Spleen (tissue), 11 donors: ENCODE data around the gene TRMT112. TPM values are rescaled to one million over a fixed set of nuclear protein-coding genes. Genes with fewer than 3 reads are reported as not detected.

Source experiments
- DNase-seq: peaks from one replicate; pipeline ENCODE4 v3.0.0-alpha.2; 2020
- H3K27ac ChIP-seq, 8 donors: fragments of 200-600 bp; sonication (generic) in 7 of 8; 1 replicate in 4 of 8; 2 replicates in 4 of 8; pipeline versions ENCODE4 v1.5.0 to v1.8.0; 2016 to 2021; ENCODE audit warnings: inconsistent platforms in 4 of 8, mild to moderate bottlenecking in 4 of 8, moderate library complexity in 1 of 8
- H3K27me3 ChIP-seq, 7 donors: fragments of 200-600 bp; sonication (generic) in 6 of 7; replicated peaks in 1 of 7; 1 replicate in 4 of 7; 2 replicates in 3 of 7; pipeline versions ENCODE4 v1.5.0 to v1.8.0; 2016 to 2021; ENCODE audit warnings: inconsistent platforms in 3 of 7, mild to moderate bottlenecking in 1 of 7
- H3K36me3 ChIP-seq, 6 donors: fragments of 200-600 bp; sonication (generic) in 5 of 6; 1 replicate in 4 of 6; 2 replicates in 2 of 6; pipeline versions ENCODE4 v1.5.0 to v1.8.0; 2016 to 2021; ENCODE audit warnings: inconsistent platforms in 2 of 6
- H3K4me1 ChIP-seq, 6 donors: fragments of 200-600 bp; sonication (generic) in 5 of 6; 1 replicate in 3 of 6; 2 replicates in 3 of 6; pipeline versions ENCODE4 v1.5.0 to v1.8.0; 2016 to 2021; ENCODE audit warnings: inconsistent platforms in 3 of 6
- H3K4me3 ChIP-seq, 8 donors: fragments of 200-600 bp; sonication (generic) in 7 of 8; 1 replicate in 4 of 8; 2 replicates in 4 of 8; pipeline versions ENCODE4 v1.5.0 to v1.8.0; 2016 to 2021; ENCODE audit warnings: inconsistent platforms in 4 of 8, mild to moderate bottlenecking in 4 of 8, moderate library complexity in 2 of 8
- H3K9me3 ChIP-seq, 8 donors: fragments of 200-600 bp; sonication (generic) in 7 of 8; 1 replicate in 4 of 8; 2 replicates in 4 of 8; pipeline versions ENCODE4 v1.5.0 to v1.8.0; 2016 to 2021; ENCODE audit warnings: inconsistent platforms in 4 of 8
- POLR2A ChIP-seq, 3 donors: fragments of 450-650 bp; IDR thresholded peaks; one replicate each; pipeline ENCODE4 v1.5.1; 2017; ENCODE audit warnings: antibody characterized with exemption in 3 of 3, mild to moderate bottlenecking in 1 of 3
- POLR2AphosphoS5 ChIP-seq, 3 donors: sonication (generic); formaldehyde crosslinking; IDR thresholded peaks; one replicate each; pipeline ENCODE4 v1.5.1; 2017; ENCODE audit warnings: antibody characterized with exemption in 3 of 3
- WGBS, 5 donors: extraction: QIAGEN DNeasy Blood & Tissue Kit in 3 of 5; methylation state at CpG; one replicate each; pipeline versions ENCODE4 v1.1.5 to v1.1.7; 2013 to 2018; 5-methylcytosine and 5-hydroxymethylcytosine counted together
- intact Hi-C: fragments of 100-400 bp; cut with DNase I; formaldehyde crosslinking; loops from one replicate; pipeline ENCODE4 v1.15.0; 2023; ENCODE audit warnings: low total_unique reads
- polyA plus RNA-seq, 3 donors: library from polyadenylated mRNA; stranded (reverse); fragments of 200-250 nt; gene quantifications; one replicate each; pipeline ENCODE4 v1.2.1, GENCODE V29; 2013
- total RNA-seq, 7 donors: library from RNA; depleted of rRNA in 3 of 7; stranded (reverse); fragments of >200 nt in 3 of 7; fragmentation: NEBNext Ultra II Directional in 4 of 7; extraction: Animal tissue kit (Norgen Biotek cat#: 25700) in 4 of 7; gene quantifications; one replicate each; pipeline versions ENCODE4 v1.1.0 to v1.2.1, GENCODE V29; 2016 to 2021
- TF ChIP-seq, protein P1 (sequence below), 11 experiments: fragments of 200-600 bp in 7 of 11; fragments of 450-650 bp in 4 of 11; sonication (generic) in 4 of 11; IDR thresholded peaks in 8 of 11; conservative IDR thresholded peaks in 3 of 11; 1 replicate in 7 of 11; 2 replicates in 4 of 11; pipeline versions ENCODE4 v1.4.0 to v1.8.0; 2016 to 2021; ENCODE audit warnings: antibody characterized with exemption in 11 of 11, inconsistent platforms in 4 of 11, mild to moderate bottlenecking in 1 of 11
- donor health status: healthy with polysubstance abuse.
- donor health status: DM: no; HTN: no; CAD: no; lungs with moderate emphysema.
- donor health status: DM: no; HTN: no; CAD: no.
- donor health status: Bipolar disorder and iron deficiency.
- donor health status: healthy.
- donor health status: DM: no; HTN: no; CAD: no.
- donor health status: DM: yes; HTN: yes; CAD: no.

The TRMT112 gene
- total and polyA plus RNA-seq, 10 donors = 138 to 431 (median 267) TPM

GRCh38 chr11:64349025-64349387, 31.6 kb upstream of the TRMT112 start:
- no peak for DNase-seq
- no peaks in the 10 kb centered on the region for H3K27me3 ChIP-seq

GRCh38 chr11:64348383-64349024, 31.1 kb upstream of the TRMT112 start:
- no peak overlapping the region for H3K4me3 ChIP-seq
- H3K27ac ChIP-seq = no peak overlapping the region
- H3K36me3 ChIP-seq = peaks cover 0 to 96% (median 43%) of the 10 kb centered on the region in 6 donors
- H3K4me1 ChIP-seq = peaks cover 0 to 72% (median 10%) of the 10 kb centered on the region in 6 donors
- TF ChIP-seq POLR2A (IDR thresholded peaks at IDR 0.05) (no peak), POLR2AphosphoS5 (IDR thresholded peaks at IDR 0.05) (no peak)
- TF ChIP-seq, protein P1, sequence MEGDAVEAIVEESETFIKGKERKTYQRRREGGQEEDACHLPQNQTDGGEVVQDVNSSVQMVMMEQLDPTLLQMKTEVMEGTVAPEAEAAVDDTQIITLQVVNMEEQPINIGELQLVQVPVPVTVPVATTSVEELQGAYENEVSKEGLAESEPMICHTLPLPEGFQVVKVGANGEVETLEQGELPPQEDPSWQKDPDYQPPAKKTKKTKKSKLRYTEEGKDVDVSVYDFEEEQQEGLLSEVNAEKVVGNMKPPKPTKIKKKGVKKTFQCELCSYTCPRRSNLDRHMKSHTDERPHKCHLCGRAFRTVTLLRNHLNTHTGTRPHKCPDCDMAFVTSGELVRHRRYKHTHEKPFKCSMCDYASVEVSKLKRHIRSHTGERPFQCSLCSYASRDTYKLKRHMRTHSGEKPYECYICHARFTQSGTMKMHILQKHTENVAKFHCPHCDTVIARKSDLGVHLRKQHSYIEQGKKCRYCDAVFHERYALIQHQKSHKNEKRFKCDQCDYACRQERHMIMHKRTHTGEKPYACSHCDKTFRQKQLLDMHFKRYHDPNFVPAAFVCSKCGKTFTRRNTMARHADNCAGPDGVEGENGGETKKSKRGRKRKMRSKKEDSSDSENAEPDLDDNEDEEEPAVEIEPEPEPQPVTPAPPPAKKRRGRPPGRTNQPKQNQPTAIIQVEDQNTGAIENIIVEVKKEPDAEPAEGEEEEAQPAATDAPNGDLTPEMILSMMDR (IDR thresholded peaks at IDR 0.05 in 8 of 11, conservative IDR thresholded peaks at IDR 0.05 in 3 of 11) = no peak
- DNase-seq = no peak
- 51 to 81% (median 73%) methylated on average over 10 to 14 of the region's 14 CpGs for WGBS, 5 donors
- H3K9me3 ChIP-seq = no peaks in the 10 kb centered on the region
- intact Hi-C loops = no loop called here
- no peaks in the 10 kb centered on the region for H3K27me3 ChIP-seq

More at GRCh38 chr11:64349025-64349387, 31.6 kb upstream of the TRMT112 start:
- Histone ChIP-seq H3K4me1 (peaks cover 0 to 72% (median 11%) of the 10 kb centered on the region in 6 donors), H3K4me3 (no peak overlapping the region), H3K36me3 (peaks cover 0 to 96% (median 41%) of the 10 kb centered on the region in 6 donors), H3K27ac (no peak overlapping the region), H3K9me3 (no peaks in the 10 kb centered on the region)
- TF ChIP-seq POLR2AphosphoS5 (IDR thresholded peaks at IDR 0.05) (no peak), POLR2A (IDR thresholded peaks at IDR 0.05) (no peak)
- TF ChIP-seq, protein P1 (IDR thresholded peaks at IDR 0.05 in 8 of 11, conservative IDR thresholded peaks at IDR 0.05 in 3 of 11) = no peak
- intact Hi-C loops = no loop called here
- WGBS, 5 donors = 70 to 84% (median 81%) methylated on average over 7 of the region's 7 CpGs

DNA sequence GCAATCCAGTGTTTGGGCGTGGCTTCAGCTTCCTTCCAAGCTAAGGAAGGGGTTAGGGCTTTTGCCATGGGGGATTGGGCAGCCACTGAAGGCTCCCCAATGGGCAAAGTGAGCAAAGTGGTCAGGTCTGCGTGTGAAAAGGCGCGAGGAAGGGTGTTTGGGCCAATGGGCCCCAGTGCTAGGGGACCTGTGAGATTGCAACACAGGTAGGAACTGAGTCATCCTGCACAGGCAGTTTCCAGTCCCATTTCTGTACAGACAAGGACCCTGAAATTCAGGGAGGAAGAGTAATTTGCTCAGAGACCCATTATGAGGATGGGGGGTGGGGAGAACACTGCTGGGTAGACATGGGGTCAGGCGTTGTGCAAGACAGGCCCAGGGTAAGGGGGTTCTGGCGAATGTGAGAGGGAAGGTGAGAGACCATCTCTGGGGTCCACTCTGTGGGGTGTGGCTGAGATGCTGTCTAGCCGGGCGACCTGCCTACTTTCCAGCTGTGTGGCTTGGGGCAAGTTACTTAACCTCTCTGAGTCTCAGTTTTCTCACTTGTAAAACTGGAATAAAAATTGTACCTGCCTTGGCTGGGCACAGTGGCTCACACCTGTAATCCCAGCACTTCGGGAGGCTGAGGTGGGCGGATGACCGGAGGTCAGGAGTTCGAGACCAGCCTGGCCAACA, 30.0 kb upstream of the TRMT112 start:
- no peak for DNase-seq
- Histone ChIP-seq H3K9me3 (no peaks in the 10 kb centered on the region), H3K4me3 (no peak overlapping the region), H3K27ac (peak overlapping the region in 4 of 8 donors; percentile 20 to 70 (median 48)), H3K27me3 (no peaks in the 10 kb centered on the region), H3K36me3 (peaks cover 0 to 91% (median 35%) of the 10 kb centered on the region in 6 donors), H3K4me1 (peaks cover 1 to 74% (median 17%) of the 10 kb centered on the region in 6 donors)
- WGBS, 5 donors = 72 to 91% (median 85%) methylated on average over 12 of the region's 12 CpGs
- intact Hi-C loops = no loop called here
- TF ChIP-seq POLR2A (IDR thresholded peaks at IDR 0.05) (no peak), POLR2AphosphoS5 (IDR thresholded peaks at IDR 0.05) (no peak)
- TF ChIP-seq, protein P1 (IDR thresholded peaks at IDR 0.05 in 8 of 11, conservative IDR thresholded peaks at IDR 0.05 in 3 of 11) = no peak

DNA sequence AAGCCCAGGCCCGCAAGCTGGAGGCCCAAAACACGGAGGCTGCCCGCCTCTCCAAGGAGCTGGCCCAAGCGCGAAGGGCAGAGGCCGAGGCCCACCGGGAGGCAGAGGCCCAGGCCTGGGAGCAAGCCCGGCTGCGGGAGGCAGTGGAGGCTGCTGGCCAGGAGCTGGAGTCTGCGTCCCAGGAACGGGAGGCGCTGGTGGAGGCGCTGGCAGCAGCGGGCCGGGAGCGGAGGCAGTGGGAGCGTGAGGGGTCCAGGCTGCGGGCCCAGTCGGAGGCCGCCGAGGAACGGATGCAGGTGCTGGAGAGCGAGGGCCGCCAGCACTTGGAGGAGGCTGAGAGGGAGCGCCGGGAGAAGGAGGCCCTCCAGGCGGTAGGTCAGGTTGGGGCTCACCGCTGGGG, 27.4 kb upstream of the TRMT112 start:
- Histone ChIP-seq H3K27me3 (peaks cover 0 to 5% (median 0%) of the 10 kb centered on the region in 7 donors), H3K4me1 (peaks cover 14 to 88% (median 40%) of the 10 kb centered on the region in 6 donors), H3K4me3 (no peak overlapping the region), H3K27ac (no peak overlapping the region), H3K36me3 (peaks cover 0 to 77% (median 33%) of the 10 kb centered on the region in 6 donors), H3K9me3 (no peaks in the 10 kb centered on the region)
- no peak for DNase-seq
- intact Hi-C loops = no loop called here
- 93 to 96% (median 95%) methylated on average over 28 of the region's 28 CpGs for WGBS, 5 donors
- TF ChIP-seq POLR2AphosphoS5 (IDR thresholded peaks at IDR 0.05) = peak in 1 of 3 donors; percentile 51
- TF ChIP-seq, protein P1 (IDR thresholded peaks at IDR 0.05 in 8 of 11, conservative IDR thresholded peaks at IDR 0.05 in 3 of 11) = no peak
